ENCODE measurements around the gene STMP1. TPM values are rescaled to one million over a fixed set of nuclear protein-coding genes. Genes with fewer than 3 reads are reported as not detected.

The STMP1 gene
- total and polyA plus RNA-seq, 7 donors, result 17.1 to 42.0 (median 25.1) TPM

DNA sequence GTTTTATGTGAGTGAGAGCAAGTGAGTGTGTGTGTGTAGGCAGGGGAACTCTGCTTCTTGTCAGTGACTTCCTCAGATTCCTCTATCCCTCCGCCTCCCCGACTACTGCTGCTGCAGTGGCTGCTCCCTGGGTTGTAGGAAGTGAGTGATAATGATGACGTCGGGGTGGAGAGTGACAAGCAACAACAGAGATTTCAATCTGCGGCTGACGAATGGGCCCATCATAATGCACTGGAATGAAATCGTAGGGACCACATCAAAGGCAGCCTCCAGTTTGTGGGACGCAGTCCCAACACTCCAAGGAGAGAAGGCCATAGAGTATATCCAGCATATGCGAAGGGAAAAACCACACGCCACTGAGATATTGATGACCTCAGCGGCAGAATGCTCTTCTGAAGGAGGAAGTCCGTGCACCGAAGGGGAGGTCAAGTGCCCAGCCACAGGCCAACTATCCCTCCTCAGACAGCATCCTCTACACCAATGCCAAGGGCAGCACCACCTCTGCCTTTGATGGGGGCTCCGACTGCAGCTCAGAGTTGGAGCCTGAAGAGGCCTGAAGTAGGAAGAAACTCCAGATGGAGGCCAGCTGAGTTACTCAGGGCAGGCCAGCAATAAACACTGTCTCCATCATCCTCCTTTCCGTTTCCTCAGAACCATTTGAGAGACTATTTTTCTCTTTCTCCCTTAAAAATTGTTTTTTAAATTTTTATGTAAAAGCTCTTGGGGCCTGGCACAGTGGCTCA is 11.3 kb upstream of the STMP1 start:
- no peak overlapping the region for H3K27ac ChIP-seq
- 85 to 86% (median 85%) methylated on average over 15 of the region's 15 CpGs for WGBS, 3 donors

DNA sequence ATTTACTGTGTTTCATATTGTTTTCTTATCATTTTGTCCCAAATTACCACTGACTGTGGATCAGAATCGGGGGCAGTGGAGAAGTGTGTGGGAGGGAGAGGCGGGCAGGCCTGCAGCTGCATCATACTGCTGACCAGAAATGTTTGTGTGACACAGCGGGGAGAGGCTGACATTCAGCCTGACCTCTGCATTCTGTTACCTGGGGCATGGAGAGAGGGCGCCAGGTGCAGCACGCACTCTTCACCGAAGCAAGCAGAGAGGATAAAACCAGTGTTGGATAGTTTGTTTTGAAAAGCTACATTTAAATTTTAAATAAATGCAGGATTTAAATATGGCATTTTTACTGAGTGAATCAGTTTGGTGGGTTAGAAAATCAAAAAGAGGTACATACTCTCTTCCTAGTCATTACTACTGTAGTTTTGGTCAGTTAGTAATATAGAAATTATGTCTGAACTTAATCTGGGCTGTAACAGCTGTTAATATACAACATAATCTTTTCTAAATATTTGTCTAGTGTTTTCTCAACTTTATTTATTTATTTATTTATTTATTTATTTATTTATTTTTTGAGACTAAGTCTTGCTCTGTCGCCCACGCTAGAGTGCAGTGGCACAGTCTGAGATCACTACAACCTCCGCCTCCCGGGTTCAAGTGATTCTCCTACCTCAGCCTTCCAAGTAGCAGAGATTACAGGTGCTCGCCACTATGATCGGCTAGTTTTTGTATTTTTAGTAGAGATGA is 8.8 kb upstream of the STMP1 start:
- H3K27ac ChIP-seq, result no peak overlapping the region
- H3K27me3 ChIP-seq (ENCODE audit: insufficient read depth in 3 of 3, low read length in 2 of 3), result no peaks in the 10 kb centered on the region
- WGBS, 3 donors, result 78 to 89% (median 82%) methylated on average over 12 of the region's 12 CpGs
- DNase-seq (no peak), ATAC-seq (no peak)
- H3K36me3 ChIP-seq (ENCODE audit: insufficient read depth in 1 of 2, low read depth in 1 of 2), result peaks cover 0 to 24% of the 10 kb centered on the region in 2 donors
- TF ChIP-seq, protein P1, sequence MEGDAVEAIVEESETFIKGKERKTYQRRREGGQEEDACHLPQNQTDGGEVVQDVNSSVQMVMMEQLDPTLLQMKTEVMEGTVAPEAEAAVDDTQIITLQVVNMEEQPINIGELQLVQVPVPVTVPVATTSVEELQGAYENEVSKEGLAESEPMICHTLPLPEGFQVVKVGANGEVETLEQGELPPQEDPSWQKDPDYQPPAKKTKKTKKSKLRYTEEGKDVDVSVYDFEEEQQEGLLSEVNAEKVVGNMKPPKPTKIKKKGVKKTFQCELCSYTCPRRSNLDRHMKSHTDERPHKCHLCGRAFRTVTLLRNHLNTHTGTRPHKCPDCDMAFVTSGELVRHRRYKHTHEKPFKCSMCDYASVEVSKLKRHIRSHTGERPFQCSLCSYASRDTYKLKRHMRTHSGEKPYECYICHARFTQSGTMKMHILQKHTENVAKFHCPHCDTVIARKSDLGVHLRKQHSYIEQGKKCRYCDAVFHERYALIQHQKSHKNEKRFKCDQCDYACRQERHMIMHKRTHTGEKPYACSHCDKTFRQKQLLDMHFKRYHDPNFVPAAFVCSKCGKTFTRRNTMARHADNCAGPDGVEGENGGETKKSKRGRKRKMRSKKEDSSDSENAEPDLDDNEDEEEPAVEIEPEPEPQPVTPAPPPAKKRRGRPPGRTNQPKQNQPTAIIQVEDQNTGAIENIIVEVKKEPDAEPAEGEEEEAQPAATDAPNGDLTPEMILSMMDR (IDR thresholded peaks at IDR 0.05), result no peak
- H3K4me3 ChIP-seq, result no peak overlapping the region
- H3K4me1 ChIP-seq, result no peaks in the 10 kb centered on the region
- intact Hi-C loops (cut with DNase I), result no loop called here
- no peaks in the 10 kb centered on the region for H3K9me3 ChIP-seq

More for the DNA sequence above, 11.3 kb upstream of the STMP1 start:
- TF ChIP-seq, protein P1 (IDR thresholded peaks at IDR 0.05), result no peak
- H3K27me3 ChIP-seq (ENCODE audit: insufficient read depth in 3 of 3, low read length in 2 of 3), result no peaks in the 10 kb centered on the region
- H3K4me3 ChIP-seq, result no peak overlapping the region
- no peak for DNase-seq
- ATAC-seq, result peak in 1 of 4 donors; percentile 19
- no peaks in the 10 kb centered on the region for H3K9me3 ChIP-seq
- intact Hi-C loops (cut with DNase I), result no loop called here
- H3K4me1 ChIP-seq, result no peaks in the 10 kb centered on the region
- H3K36me3 ChIP-seq (ENCODE audit: insufficient read depth in 1 of 2, low read depth in 1 of 2), result peaks cover 0 to 49% of the 10 kb centered on the region in 2 donors

DNA sequence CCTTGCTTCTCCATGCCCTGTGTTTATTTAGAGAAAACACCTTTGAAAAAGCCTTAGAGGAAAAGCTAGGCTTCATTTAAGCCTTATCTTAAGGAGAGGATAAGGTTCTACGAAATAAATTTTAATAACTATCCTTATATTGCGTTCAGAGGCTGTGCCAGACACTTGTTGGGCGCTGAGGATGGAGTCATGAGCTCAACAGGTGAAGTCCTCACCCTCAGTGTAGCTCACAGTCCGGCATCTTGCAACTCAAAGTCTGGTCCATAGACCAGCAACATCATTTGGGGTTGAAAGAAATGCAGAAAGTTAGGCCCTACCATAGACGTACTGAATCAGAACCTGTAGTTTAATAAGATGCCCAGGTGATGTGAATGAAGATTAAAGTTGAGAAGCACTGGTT is 3.8 kb upstream of the STMP1 start:
- intact Hi-C loops (cut with DNase I), result no loop called here
- ATAC-seq (no peak), DNase-seq (no peak)
- 79 to 92% (median 90%) methylated on average over 5 of the region's 5 CpGs for WGBS, 3 donors
- no peak overlapping the region for H3K27ac ChIP-seq
- no peaks in the 10 kb centered on the region for H3K9me3 ChIP-seq
- H3K4me1 ChIP-seq, result peaks cover 3% of the 10 kb centered on the region
- H3K36me3 ChIP-seq (ENCODE audit: insufficient read depth in 1 of 2, low read depth in 1 of 2), result no peaks in the 10 kb centered on the region
- no peak overlapping the region for H3K4me3 ChIP-seq
- TF ChIP-seq, protein P1 (IDR thresholded peaks at IDR 0.05), result no peak
- no peaks in the 10 kb centered on the region for H3K27me3 ChIP-seq (ENCODE audit: insufficient read depth in 3 of 3, low read length in 2 of 3)

DNA sequence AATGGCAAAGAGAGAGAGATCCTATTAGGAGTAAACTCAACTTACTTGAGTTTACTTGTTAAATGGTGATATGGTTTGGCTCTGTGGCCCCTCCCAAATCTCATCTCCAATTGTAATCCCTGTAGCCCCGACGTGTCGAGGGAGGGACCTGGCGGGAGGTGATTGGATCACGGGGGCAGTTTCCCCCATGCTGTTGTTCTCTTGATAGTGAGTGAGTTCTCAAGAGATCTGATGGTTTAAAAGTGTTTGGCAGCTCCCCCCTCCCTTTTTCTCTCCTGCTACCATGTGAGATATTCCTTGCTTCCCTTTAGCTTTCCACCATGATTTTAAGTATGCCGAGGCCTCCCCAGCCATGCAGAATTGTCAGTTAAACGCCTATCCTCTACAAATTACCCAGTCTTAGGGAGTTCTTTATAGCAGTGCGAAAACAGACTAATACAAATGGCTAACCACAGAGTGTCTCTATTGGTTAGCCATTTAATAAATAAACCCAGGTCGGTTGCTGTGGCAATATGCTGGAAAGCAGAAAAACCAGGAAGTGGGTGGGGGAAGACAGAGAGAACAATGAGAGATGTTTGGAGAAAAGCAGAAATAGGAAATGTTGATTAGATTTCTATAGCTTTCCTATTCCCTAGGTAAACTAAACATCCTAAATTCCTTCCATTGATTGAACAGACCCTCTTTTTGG is 3.0 kb upstream of the STMP1 start:
- intact Hi-C loops (cut with DNase I), result no loop called here
- no peak overlapping the region for H3K4me3 ChIP-seq

More for the DNA sequence above, 3.0 kb upstream of the STMP1 start:
- TF ChIP-seq, protein P1 (IDR thresholded peaks at IDR 0.05), result no peak
- ATAC-seq (no peak), DNase-seq (no peak)
- Histone ChIP-seq H3K9me3 (no peaks in the 10 kb centered on the region), H3K27ac (no peak overlapping the region), H3K4me1 (peaks cover 11% of the 10 kb centered on the region), H3K36me3 (ENCODE audit: insufficient read depth in 1 of 2, low read depth in 1 of 2) (no peaks in the 10 kb centered on the region), H3K27me3 (ENCODE audit: insufficient read depth in 3 of 3, low read length in 2 of 3) (no peaks in the 10 kb centered on the region)
- 77 to 85% (median 81%) methylated on average over 9 of the region's 9 CpGs for WGBS, 3 donors

Measured in psoas muscle (tissue), 8 donors.